B cell (primary cell): ENCODE results near the gene SPACA6.

Experiments
- CTCF ChIP-seq: fragments of 200-600 bp; IDR thresholded peaks from one replicate; pipeline ENCODE4 v1.8.0; 2022; ENCODE audit warnings: antibody characterized with exemption, mild to moderate bottlenecking
- EZH2 ChIP-seq: IDR thresholded peaks from 2 replicates; pipeline ENCODE4 v1.6.1; 2012; ENCODE audit warnings: borderline replicate concordance, low read depth, mild to moderate bottlenecking, moderate library complexity, low read length; ENCODE audit not compliant: insufficient read depth, poor library complexity, severe bottlenecking

GRCh38 chr19:51726049-51726448, 32.9 kb downstream of the SPACA6 start:
- TF ChIP-seq CTCF (no peak), EZH2 (no peak)
